Measurements from ENCODE around the gene ZNF479.
"Not testable (repeated sequence)": the region's sequence is repeated elsewhere in the genome, so short reads cannot be mapped to it uniquely, and the experiment has no call there.

ZNF479 gene

DNA sequence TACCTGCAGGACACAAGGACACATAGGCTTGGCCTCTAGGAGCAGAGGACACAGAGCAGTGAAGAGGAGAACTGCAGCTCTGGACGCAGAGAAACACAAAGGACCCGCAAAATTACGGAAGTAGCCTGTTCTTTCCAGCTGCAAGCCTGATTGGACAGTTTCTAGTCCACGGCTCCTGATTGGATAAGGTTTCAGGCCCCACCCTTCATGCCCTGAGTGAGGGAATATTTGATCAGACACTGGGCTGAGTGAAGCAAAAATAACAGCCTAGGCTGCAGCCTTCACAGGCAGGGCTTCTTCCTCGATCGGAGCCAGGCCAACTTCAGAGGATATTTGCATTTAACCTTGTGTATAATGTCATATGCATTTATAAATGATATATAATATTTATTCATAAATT is at the start of gene ZNF479:
Gene ZNF479 (minus strand): TSS at position 101 of the 400 bp plus-strand sequence. CDS start 112 bp downstream, outside the sequence.
- not testable (repeated sequence) for DNase-seq (ENCODE audit: low read depth in 2 of 2)

DNA sequence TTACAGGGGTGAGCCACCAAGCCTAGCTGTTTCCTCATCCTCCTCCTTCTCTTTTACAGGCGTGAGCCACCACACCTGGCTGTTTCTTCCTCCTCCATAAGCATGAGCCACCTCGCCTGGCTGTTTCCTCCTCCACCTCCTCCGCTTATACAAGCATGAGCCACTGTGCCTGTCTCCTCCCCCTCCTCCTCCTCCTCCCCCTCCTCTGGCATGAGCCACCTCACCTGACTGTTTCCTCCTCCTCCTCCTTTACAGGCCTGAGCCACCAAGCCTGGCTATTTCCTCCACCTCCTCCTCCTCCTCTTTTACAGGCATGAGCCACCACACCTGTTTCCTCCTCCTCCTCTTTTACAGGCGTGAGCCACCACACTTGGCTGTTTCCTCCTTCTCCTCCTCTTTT is 49.8 kb upstream of the ZNF479 start:
- no peak for DNase-seq (ENCODE audit: low read depth in 2 of 2)

DNA sequence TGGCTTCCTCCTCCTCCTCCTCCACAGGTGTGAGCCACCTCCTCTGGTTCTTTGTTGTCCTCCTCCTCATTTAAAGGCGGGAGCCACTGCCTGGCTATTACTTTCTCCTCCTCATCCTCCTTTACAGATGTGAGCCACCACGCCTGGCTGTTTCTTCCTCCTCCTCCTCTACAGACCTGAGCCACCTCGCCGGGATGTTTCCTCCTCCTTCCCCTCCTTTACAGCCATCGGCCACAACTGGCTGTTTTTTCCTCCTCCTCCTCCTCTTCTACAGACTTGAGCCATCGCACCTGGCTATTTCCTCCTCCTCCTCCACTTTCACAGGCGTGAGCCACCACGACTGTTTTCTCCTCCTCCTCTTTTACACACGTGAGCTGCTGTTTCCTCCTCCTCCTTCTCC is 49.0 kb upstream of the ZNF479 start:
- DNase-seq (ENCODE audit: low read depth in 2 of 2): no peak

DNA sequence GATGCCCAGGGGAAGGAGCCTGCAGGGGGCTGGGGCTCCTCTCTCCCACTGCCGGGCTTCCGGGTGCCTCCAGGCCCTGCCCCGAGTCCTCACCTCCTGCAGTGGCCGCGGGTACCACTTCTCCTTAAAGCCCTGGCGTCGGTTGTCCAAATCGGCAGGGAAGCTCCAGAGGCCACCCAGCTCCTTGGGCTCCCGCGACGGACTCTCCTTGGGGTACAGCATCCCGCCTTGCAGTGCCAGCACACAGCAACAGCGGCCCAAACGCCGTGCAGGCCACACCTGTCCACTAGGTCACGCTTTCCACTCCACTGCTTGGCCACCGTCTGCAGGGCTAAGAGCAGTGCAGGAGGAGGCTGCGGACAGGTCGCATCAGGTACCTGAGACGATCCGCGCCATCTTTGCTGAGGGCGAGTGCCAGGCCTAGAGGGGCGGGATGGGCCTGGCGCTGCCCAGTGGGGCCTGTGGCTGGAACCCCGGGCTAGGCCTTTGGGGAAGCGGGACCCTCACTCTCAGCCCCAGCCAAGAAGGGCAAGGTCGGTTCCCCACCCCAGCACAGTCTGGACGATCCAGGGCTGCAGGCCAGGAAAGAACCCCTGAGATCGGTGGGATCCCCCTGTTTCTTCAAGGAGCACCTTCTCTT is 47.7 kb upstream of the ZNF479 start:
- DNase-seq (ENCODE audit: low read depth in 2 of 2): no peak

DNA sequence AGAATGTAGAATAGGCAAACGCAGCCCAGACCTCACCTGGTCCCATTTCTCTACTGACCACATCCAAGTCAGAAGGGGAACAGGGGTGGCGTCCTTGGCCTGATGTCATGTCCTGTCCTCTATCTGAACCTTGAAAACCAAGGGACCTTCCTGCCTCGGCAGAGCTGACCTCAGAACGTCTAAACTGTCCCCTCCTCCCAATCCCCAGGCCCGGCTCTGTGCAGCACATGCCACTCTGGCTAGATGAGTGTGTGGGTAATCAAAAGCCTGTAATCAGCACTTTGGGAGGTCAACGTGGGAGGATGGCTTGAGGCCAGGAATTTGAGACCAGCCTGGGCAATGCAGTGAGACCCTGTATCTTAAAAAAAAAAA is 46.5 kb upstream of the ZNF479 start:
- DNase-seq (ENCODE audit: low read depth in 2 of 2): no peak

DNA sequence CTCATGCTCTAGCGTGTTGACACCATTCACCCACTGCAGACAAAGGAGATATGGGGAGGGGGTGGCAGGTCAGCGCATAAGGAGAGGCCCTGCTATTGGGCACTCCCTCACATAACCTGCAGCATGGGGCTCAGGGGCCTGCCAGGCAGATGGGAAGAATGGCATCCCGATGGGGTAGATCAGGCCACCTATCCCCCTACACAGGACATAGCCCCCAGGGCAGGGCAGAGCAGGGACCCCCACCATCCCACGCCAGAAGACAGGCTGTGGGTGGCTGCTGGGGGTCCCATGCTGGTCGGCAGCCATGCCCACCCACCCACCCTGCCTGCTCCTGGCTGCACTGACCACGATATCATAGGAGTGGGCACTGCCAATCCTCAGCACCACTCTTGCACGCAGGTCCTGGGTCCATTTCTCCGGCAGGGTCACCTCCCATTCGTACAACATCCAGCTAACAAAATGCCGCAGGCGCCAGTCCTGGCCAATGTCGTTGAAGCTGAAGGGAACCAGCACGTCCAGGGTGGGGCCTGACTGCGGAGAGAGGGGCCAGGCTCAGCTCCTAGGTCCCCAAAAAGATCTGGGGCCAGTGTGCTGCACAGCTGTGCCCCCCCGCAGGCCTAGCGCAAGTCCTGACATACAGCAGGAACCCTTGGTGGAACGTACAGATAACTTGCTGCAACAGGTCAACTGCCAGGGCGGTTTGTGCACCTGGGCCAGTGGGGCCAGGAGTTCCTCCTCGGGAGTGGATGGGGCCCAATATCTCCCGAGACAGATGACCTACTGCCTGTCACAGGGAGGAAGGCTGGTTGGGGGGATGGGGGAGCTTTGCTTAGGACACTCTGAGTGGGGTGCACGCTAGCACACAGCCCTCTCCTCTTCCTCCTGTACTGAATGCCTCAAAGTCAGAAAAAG is 45.9 kb upstream of the ZNF479 start:
- no peak for DNase-seq (ENCODE audit: low read depth in 2 of 2)

DNA sequence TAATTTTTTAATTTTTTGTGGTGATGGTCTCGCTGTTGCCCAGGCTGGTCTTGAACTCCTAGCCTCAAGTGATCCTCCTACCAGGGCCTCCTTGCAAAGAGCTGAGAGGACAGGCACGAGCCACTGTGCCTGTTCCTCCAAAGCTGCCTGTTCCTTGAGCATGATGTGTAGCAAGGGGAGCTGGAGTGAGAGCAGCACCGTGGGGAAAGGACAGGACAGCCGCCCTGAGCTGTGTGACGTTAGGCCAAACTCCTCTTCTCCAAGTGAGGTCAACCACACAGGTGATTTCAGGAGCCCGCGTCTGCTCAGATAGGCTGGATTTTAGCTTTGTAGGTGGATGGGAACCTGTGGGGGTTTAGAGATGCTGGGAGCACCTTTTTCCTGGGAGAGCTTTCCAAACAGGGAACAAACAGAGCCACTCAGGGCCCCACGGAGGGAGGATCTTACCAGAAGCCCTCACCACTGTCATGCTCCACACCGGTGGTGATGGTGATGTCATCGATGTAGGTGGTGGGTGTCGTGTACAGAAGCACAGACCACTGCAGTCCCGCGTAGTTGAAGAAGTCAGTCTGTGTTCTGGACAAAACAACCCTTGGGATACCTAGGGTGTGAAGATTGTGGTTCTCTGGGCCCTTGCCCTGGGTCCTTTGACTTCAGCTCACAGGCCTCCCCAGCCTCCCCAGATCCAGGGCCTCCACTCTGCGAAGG is 44.8 kb upstream of the ZNF479 start:
- DNase-seq (ENCODE audit: low read depth in 2 of 2): no peak

DNA sequence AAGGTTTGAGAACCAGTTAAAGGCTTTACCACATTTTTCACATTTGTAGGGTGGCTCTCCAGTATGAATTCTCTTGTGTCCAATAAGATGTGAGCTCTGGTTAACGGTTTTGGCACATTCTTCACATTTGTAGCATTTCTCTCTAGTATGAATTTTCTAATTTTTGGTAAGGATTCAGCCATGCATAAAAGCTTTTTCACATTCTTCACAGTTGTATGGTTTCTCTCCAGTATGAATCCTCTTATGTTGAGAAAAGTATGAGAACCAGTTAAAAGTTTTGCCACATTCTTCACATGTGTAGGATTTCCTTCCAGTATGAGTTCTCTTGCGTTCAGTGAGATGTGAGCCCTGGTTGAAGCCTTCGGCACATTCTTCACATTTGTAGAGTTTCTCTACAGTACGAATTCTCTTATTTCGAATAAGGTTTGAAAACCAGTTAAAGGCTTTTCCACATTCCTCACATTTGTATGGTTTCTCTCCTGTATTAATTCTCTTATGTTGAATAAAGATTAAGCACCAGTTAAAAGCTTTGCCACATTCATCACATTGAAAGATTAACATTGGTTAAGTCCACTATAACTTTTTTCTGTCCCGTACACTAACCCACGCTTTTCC is 33.2 kb upstream of the ZNF479 start:
- DNase-seq (ENCODE audit: low read depth in 2 of 2): no peak

DNA sequence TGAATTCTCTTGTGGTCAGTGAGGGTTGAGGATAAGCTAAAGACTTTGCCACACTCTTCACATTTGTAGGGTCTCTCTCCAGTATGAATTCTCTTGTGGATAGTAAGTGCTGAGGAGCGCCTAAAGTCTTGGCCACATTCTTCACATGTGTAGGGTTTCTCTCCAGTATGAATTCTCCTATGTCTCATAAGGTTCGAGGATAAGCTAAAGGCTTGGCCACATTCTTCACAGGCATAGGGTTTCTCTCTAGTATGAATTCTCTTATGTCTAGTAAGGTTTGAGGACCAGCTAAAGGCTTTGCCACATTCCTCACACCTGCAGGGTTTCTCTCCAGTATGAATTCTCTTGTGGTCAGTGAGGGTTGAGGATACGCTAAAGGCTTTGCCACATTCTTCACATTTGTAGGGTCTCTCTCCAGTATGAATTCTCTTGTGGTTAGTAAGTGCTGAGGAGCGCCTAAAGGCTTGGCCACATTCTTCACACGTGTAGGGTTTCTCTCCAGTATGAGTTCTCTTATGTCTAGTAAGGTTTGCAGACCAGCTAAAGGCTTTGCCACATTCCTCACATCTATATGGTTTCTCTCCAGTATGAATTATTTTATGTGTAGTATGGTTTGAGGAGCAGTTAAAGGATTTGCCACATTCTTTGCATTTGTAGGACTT is 12.0 kb downstream of the ZNF479 start:
- not testable (repeated sequence) for DNase-seq (ENCODE audit: low read depth in 2 of 2)
